Measurements from ENCODE around the gene ZNF566.

ZNF566 gene

DNA sequence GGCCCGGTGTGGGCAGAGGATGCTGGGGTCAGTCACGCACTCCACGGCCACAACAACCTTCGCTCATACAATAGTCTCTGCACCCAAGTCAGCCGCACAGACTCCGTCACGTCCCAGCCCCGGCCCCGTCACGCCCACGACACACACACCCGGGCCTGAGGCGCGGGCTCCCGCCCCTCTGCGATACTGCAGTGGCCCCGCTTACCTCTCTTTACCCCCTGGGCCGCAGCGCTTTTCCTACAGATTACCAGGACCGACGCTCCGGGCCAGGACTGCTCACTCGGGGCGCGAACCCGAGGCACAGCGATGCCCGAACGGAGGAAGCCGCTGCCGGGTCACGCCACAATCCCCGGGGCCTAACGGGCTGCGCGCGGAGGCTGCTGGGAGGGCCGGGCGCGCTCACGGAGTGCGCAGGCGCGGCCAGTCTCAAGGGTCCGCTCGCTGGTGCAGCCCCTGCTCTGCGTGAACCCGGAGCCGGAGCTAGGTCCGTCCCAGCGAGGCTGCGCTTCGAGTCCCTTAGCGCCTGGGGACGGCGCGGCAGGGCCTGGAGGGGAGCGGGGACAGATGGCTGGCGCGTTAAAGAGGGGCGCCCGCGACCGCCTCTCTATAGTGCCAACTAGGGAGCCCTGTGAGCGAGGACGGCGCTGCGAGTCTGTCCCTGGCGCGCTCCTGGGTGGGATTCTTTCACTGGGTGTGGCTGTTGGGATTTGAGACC lies 70.9 kb downstream of the ZNF566 start, which contains the start of gene ZFP82 (continued):
- TF ChIP-seq ZFP3 (tag by site-specific recombination; IDR thresholded peaks at IDR 0.05; ENCODE audit: low read depth) (no peak), ZFHX2 (tag by site-specific recombination; conservative IDR thresholded peaks at IDR 0.05) (peak; percentile 94), ZNF768 (tag by site-specific recombination; IDR thresholded peaks at IDR 0.05) (no peak; the same call in 1 of the 2 replicates), ZNF311 (tag by site-specific recombination; IDR thresholded peaks at IDR 0.05; ENCODE audit: borderline replicate concordance) (no peak), ZNF548 (tag by site-specific recombination; IDR thresholded peaks at IDR 0.05) (no peak), ZSCAN23 (tag by site-specific recombination; IDR thresholded peaks at IDR 0.05) (no peak), ZNF404 (tag by site-specific recombination; IDR thresholded peaks at IDR 0.05) (no peak), ZNF24 (tag by site-specific recombination; IDR thresholded peaks at IDR 0.05) (peak; percentile 24; the same call in 1 of the 2 replicates), ZNF626 (tag by site-specific recombination; IDR thresholded peaks at IDR 0.05) (no peak), ZNF324 (tag by site-specific recombination; IDR thresholded peaks at IDR 0.05) (peak; percentile 88), ZFP37 (tag by site-specific recombination; IDR thresholded peaks at IDR 0.05) (peak; percentile 66), ZNF248 (tag by site-specific recombination; IDR thresholded peaks at IDR 0.05) (no peak), ZBTB20 (tag by site-specific recombination; IDR thresholded peaks at IDR 0.05) (peak; percentile 94), KLF7 (tag by site-specific recombination; IDR thresholded peaks at IDR 0.05; ENCODE audit: borderline replicate concordance) (peak; percentile 89), ZNF266 (tag by site-specific recombination; IDR thresholded peaks at IDR 0.05; ENCODE audit: low read depth) (no peak), ZNF621 (tag by site-specific recombination; IDR thresholded peaks at IDR 0.05) (no peak), ZNF610 (tag by site-specific recombination; IDR thresholded peaks at IDR 0.05; ENCODE audit: borderline replicate concordance) (peak; percentile 91), HOXC10 (CRISPR knock-in tag; IDR thresholded peaks at IDR 0.05) (no peak), ZNF223 (tag by site-specific recombination; IDR thresholded peaks at IDR 0.05) (0 out of 2 replicates have a peak, but pooled peaks have one; percentile 12), ZBTB1 (tag by site-specific recombination; IDR thresholded peaks at IDR 0.05) (no peak), ZNF398 (tag by site-specific recombination; IDR thresholded peaks at IDR 0.05) (no peak), ZNF175 (tag by site-specific recombination; IDR thresholded peaks at IDR 0.05) (no peak)
- TF ChIP-seq, protein P1, sequence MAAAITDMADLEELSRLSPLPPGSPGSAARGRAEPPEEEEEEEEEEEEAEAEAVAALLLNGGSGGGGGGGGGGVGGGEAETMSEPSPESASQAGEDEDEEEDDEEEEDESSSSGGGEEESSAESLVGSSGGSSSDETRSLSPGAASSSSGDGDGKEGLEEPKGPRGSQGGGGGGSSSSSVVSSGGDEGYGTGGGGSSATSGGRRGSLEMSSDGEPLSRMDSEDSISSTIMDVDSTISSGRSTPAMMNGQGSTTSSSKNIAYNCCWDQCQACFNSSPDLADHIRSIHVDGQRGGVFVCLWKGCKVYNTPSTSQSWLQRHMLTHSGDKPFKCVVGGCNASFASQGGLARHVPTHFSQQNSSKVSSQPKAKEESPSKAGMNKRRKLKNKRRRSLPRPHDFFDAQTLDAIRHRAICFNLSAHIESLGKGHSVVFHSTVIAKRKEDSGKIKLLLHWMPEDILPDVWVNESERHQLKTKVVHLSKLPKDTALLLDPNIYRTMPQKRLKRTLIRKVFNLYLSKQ (tag by site-specific recombination; IDR thresholded peaks at IDR 0.05; ENCODE audit: borderline replicate concordance) = no peak
- TF ChIP-seq, protein P2, sequence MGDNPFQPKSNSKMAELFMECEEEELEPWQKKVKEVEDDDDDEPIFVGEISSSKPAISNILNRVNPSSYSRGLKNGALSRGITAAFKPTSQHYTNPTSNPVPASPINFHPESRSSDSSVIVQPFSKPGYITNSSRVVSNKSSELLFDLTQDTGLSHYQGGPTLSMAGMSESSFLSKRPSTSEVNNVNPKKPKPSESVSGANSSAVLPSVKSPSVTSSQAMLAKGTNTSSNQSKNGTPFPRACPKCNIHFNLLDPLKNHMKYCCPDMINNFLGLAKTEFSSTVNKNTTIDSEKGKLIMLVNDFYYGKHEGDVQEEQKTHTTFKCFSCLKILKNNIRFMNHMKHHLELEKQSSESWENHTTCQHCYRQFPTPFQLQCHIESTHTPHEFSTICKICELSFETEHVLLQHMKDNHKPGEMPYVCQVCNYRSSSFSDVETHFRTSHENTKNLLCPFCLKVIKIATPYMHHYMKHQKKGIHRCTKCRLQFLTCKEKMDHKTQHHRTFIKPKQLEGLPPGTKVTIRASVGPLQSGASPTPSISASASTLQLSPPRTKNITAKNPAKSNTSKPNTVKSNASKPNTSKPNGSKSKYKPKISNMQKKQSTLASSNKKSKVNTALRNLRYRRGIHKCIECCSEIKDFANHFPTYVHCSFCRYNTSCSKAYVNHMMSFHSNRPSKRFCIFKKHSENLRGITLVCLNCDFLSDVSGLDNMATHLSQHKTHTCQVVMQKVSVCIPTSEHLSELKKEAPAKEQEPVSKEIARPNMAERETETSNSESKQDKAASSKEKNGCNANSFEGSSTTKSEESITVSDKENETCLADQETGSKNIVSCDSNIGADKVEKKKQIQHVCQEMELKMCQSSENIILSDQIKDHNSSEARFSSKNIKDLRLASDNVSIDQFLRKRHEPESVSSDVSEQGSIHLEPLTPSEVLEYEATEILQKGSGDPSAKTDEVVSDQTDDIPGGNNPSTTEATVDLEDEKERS (tag by site-specific recombination; IDR thresholded peaks at IDR 0.05) = 0 out of 2 replicates have a peak, but pooled peaks have one; percentile 2
- TF ChIP-seq, protein P3, sequence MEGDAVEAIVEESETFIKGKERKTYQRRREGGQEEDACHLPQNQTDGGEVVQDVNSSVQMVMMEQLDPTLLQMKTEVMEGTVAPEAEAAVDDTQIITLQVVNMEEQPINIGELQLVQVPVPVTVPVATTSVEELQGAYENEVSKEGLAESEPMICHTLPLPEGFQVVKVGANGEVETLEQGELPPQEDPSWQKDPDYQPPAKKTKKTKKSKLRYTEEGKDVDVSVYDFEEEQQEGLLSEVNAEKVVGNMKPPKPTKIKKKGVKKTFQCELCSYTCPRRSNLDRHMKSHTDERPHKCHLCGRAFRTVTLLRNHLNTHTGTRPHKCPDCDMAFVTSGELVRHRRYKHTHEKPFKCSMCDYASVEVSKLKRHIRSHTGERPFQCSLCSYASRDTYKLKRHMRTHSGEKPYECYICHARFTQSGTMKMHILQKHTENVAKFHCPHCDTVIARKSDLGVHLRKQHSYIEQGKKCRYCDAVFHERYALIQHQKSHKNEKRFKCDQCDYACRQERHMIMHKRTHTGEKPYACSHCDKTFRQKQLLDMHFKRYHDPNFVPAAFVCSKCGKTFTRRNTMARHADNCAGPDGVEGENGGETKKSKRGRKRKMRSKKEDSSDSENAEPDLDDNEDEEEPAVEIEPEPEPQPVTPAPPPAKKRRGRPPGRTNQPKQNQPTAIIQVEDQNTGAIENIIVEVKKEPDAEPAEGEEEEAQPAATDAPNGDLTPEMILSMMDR (tag by site-specific recombination; IDR thresholded peaks at IDR 0.05) = peak; percentile 76
- TF ChIP-seq, protein P4, sequence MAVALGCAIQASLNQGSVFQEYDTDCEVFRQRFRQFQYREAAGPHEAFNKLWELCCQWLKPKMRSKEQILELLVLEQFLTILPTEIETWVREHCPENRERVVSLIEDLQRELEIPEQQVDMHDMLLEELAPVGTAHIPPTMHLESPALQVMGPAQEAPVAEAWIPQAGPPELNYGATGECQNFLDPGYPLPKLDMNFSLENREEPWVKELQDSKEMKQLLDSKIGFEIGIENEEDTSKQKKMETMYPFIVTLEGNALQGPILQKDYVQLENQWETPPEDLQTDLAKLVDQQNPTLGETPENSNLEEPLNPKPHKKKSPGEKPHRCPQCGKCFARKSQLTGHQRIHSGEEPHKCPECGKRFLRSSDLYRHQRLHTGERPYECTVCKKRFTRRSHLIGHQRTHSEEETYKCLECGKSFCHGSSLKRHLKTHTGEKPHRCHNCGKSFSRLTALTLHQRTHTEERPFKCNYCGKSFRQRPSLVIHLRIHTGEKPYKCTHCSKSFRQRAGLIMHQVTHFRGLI (tag by site-specific recombination; IDR thresholded peaks at IDR 0.05) = peak; percentile 13; the same call in 1 of the 2 replicates
- TF ChIP-seq, protein P5, sequence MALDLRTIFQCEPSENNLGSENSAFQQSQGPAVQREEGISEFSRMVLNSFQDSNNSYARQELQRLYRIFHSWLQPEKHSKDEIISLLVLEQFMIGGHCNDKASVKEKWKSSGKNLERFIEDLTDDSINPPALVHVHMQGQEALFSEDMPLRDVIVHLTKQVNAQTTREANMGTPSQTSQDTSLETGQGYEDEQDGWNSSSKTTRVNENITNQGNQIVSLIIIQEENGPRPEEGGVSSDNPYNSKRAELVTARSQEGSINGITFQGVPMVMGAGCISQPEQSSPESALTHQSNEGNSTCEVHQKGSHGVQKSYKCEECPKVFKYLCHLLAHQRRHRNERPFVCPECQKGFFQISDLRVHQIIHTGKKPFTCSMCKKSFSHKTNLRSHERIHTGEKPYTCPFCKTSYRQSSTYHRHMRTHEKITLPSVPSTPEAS (tag by site-specific recombination; IDR thresholded peaks at IDR 0.05) = no peak; the same call in none of the 2 replicates
- TF ChIP-seq, protein P6, sequence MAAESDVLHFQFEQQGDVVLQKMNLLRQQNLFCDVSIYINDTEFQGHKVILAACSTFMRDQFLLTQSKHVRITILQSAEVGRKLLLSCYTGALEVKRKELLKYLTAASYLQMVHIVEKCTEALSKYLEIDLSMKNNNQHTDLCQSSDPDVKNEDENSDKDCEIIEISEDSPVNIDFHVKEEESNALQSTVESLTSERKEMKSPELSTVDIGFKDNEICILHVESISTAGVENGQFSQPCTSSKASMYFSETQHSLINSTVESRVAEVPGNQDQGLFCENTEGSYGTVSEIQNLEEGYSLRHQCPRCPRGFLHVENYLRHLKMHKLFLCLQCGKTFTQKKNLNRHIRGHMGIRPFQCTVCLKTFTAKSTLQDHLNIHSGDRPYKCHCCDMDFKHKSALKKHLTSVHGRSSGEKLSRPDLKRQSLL (tag by site-specific recombination; IDR thresholded peaks at IDR 0.05) = peak; percentile 93
